Fibroblast of skin of scalp (primary cell): ENCODE data around the gene AIPL1.
A peak's percentile ranks its signal among the peaks of the same experiment; 100 is the strongest.

Experiments
- DNase-seq: peaks from one replicate; pipeline ENCODE4 v3.0.0-alpha.2; 2013

AIPL1 gene

DNA sequence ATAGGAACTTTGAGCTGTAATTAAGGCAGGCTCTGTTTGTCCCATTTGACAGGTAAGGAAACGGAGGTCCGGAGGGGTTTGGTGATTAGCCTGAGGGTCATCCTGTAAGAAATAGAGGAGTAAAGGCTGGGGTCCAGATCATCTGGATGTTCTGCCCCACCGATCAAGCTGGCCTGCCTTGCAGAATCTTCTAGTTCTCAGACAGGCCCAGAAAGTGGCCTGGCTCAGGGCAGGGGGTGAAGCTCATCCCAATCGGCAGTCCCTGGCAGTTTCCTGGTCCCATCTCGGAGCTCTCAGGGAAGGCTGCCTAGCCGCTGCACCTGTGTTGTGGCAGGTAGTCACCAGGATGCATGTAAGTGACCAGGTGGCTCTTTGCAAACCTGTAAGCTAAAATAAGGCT is 13.6 kb upstream of the AIPL1 start:
- no peak for DNase-seq

DNA sequence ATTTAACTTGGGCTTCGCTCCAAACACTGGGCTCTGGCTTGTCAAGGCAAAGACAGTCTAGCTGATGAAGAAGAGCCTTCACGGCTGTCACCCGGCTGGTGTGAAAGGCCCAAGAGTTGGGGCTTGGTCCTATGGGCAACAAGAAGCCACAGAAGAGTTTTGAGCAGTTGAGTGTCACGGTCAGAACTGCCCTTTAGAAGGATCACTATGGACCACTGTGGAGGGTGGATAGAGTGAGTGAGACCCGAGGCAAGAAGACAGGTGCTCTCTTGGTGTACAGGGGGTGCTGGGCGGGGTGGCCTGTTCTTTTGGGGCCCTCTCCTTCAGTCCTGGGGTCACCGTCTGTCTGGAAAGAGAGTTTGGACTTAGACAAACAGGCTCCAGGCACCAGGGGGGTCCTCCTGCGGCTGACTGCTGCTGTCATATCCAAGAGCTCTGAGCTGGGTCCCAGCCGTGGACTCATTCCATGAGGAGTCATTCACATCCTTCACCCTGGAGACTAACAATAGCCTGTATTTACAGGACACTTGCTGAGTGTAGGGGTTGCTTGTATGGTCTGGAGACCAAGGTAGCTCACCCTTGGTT is 11.7 kb upstream of the AIPL1 start:
- DNase-seq = no peak

DNA sequence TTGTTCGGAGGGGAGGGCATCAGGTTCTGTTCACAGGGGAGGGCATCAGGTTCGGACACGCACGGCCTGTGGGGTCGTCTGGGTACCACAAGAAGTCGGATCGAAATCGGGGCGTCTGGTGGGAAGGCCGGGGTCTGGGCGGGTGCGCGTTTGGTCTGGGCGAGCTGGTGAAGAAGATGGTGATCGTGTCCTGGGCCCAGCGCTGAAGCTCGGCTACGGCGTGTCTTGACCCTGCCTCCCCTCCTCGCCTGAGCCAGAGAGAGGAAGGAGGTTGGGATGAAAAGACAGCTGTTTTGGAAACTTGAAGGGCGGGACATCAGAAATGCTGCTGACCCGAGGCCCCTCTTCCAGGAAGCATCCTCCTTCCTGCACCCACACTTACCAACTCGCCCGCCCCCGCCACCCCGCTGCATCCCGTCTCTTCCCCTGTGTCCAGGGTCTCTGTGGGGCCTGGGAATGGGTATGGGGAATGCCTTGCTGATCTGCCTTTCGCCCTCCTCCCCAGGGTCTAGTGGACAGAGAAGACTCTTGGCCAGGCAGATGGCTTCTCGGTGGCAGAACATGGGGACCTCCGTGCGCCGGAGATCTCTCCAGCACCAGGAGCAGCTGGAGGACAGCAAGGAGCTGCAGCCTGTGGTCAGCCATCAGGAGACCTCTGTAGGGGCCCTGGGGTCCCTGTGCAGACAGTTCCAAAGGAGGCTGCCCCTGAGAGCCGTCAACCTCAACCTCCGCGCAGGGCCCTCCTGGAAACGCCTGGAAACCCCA is 9.8 kb upstream of the AIPL1 start:
- no peak for DNase-seq

- peak; percentile 94 for DNase-seq
These were observed 9.0 kb upstream of the AIPL1 start, which contains the start of gene PIMREG for GRCh38 chr17:6443692-6444570. Gene PIMREG, plus strand, starts transcription at chr17:6444455. Its CDS starts 656 bp downstream, at chr17:6445111.

- no peak for DNase-seq
These were observed 7.9 kb upstream of the AIPL1 start for GRCh38 chr17:6442775-6443174.

DNA sequence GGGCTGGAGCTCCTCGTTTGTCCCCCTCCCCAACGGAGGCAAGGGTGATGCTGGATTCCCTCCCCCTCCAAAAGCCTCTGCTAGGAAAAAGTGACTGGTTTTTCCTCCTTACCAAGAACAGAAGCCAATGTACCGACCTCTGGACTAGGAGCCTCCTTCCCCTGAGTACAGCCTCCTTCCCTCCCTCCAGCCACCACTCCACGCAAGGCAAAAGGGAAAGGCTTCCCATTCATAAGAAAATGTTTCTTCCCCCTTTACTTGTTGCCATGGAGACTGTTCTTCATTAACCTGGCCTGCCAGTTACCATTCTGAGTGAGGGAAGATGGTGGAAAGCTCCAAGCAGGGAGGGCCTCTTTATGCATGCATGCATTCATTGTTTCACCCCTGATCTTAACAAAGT is 5.0 kb upstream of the AIPL1 start:
- no peak for DNase-seq

DNA sequence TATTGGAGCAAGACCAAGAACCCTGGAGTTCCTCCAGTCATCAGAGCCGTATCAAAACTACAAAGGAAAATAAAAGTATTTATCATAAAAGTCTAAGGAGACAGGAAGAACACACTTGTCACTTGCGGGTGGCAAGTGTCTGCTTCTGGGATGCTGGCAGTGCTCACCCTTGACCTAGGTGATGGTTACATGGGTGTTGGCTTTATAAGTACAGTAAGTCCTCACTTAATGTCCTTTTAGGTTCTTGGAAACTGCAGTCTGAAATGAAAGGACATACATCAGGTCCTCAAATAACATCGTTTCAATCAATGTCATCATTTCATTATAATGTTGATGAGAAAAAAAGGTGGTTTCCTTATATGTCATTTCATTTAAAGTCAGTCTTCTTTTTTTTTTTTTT is 3.0 kb upstream of the AIPL1 start:
- no peak for DNase-seq

DNA sequence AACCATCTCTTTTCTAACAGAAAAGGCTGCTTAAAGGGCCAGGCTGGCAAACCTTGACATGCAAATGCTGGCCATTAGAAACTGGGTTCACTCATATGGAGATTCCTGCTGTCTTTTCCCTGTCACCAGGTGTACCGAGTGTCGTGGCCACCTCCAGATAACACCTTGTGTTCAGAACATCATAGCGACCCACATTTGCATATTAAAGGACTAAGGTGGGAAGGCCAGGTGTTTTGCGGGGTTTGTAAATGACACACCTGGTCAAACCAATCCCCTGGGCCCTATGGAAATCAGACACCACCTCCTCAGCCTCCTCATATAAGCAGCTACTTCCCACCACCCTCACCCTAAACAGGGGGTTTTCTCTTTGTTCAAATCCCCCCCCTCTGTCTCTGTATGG is 2.5 kb upstream of the AIPL1 start:
- no peak for DNase-seq

- DNase-seq = peak; percentile 60
These were observed 1.0 kb upstream of the AIPL1 start for GRCh38 chr17:6435968-6436367.

GRCh38 chr17:6430769-6431168 is 4.2 kb downstream of the AIPL1 start:
- DNase-seq = no peak

DNA sequence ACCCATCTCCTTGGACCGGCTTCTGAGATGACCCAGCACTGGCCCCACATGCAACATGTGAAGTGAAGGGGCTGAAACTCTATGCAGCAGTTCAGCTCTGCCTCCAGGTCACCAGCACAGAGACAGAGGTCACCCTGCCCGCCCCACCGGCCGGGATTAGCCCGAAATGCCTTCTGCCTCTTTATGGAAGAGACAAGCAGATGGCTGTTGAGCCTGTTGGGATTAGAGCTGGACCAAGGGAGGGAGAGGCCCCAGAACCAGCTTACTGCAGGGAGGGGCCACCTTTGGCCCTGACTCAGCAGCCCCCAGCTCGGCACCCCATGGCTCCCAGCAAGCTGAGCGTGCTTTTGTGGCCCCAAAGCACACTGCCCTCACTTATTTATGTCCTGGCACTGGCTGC is 5.7 kb downstream of the AIPL1 start:
- no peak for DNase-seq

DNA sequence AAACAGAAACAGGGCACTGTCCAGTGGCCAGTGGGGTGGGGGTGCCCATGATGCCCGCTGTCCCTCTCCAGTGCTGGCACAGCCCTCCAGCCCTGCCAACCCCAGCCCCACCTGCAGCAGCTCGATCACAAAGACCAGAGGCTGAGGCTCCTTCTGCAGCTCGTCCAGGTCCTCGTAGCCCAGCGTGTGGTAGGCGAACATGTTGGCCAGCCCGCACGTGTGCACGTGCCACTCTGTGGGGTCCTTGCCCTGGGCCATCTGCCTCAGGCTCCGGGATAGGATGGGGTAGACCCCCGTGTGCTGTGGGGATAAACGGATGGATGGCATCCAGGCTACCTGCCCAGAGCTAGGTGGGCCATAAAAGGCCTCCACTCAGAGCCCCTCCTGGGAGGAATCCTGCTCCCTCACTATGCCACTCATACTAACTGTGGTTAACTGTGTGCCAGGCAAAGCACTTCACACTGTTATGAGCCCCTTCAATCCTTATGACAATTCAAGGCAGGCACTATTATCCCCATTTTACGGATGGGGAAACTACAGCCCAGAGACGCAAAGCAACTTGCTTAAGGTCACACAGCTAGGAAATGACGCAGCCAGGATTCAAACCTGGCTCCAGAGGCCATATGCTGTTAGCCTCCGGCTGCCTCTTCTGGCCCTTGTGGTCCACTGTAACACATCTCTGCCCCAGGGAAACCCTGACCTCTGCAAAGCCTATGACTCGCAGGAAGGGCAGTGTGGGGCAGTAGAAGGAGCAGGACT is 6.5 kb downstream of the AIPL1 start:
- DNase-seq = no peak

DNA sequence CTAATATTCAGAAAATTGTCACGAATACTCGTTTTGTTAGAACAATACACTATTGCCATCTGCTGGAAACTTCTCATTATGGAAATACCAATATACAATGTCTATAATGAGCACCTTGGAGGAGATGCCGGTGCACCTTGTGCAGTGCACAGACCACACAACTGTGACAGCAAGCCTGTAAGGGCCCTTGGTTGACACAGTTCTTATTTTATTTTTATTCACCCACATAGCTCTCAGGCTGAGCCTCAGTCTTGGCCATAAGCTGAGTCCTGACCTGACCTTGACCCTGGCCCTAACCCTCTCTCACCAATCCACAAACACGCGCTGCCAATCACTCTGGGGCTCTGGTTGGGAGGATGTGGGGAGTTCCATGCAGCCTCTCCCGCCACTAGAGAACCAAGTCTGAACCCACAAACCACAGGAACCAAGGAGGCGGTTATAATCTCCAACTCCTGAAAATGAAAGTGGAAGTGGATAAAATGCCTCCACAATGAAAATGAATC is 7.6 kb downstream of the AIPL1 start:
- DNase-seq = peak; percentile 44

- DNase-seq = no peak
These were observed 8.4 kb downstream of the AIPL1 start for GRCh38 chr17:6426356-6427101.

DNA sequence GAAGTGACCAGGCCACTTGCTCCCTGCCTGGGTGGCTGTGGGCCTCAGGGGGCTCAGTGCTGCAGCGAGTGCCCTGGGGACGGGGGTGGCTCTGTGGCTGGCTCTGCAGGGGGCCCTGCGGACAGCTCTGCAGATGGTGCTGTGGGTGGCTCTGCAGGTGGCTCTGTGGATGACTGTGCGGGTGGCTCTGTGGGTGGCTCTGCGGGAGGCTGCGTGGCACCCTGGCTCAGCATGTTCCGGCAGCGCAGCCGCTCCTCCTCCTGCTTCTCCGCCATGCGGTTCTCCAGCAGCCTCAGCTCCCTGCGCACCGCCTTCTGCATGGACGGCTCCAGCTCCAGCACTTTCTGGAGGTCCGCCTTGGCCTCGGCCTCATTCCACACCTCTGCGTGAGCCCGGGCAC is 9.5 kb downstream of the AIPL1 start:
- no peak for DNase-seq

DNA sequence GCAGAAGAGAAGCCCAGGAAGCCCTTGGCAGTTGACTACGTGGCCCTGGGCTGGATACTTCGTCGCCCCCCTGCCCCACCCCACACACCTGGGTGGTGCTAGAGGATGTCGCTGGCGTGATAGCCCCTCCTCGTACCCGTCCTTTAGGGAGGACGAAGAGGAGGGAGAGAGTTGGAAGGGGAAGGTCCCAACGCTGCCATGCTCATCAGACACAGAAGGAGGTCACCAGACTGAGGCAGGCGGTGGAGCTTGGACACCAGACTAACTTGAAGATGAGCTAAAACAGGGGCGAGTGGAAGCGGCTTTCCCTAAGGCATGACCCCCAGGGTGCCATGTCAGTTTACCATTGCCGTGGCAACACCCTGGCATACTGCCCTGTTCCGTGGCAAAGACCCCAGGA is 11.0 kb downstream of the AIPL1 start:
- no peak for DNase-seq

GRCh38 chr17:6422654-6423241 is 12.2 kb downstream of the AIPL1 start:
- no peak for DNase-seq

DNA sequence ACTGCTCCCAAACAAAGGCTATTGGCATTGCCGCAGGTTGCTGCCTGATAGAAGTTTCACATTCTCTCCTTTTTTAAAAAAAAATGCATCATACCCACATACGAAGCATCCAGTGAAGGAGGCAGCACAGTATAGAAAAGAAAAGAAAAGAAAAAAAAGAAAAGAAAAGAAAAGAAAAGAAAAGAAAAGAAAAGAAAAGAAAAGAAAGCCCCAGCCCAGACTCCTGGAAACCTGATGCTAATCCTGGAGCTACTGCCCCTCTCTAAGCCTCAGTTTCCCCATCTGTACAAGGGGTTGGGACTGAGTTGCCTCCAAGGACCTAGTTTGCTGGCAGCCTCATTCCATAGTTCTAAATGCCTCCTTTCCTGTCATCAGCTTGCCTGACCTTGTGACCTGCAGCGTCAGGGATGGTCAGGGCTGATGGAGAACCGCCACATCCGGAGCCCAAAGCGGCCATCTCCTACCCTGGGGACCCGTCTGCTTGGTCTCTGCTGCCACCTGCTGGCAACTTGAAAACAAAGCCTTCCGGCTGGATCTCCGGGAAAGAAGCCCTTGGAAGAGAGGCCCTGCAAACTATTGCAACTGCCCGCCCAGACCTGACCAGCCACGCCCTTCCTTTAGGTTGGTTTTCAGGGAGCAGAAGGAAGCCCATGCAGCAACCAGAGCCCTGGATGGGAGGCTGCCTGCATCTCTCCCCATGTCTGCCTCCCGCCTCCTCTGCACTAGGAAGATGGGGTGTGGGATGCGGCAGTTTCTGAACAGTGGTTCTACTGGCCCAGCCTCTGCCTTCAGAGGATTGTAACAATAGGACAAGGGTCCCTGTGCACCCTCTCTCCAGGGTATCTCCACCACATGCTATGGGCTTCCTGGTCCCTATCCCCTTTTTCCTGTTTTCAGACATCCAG is 13.0 kb downstream of the AIPL1 start:
- DNase-seq = peak; percentile 69

DNA sequence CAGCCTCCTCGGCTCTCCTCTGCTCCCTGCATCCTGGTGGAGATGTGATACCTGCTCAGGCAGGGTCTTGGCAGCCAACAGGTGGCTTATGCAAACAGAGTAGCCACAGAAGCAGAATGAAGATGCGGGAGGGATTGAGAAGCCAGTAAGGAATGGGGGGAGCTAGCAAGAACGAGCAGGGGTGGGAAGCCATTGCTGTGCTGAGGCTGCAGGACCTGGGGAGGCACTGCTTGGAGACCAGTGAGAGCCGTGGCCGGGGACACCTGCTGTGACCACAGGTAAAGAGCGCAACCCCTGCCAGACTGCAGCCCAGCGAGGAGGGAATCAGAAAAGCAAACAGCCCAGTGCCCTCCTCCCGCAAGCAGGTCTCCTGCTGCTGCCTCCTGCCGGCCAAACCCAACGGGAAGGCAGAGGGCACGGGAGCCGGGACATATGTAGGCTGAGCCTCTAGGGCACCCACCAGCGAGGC is 14.7 kb downstream of the AIPL1 start:
- no peak for DNase-seq

DNA sequence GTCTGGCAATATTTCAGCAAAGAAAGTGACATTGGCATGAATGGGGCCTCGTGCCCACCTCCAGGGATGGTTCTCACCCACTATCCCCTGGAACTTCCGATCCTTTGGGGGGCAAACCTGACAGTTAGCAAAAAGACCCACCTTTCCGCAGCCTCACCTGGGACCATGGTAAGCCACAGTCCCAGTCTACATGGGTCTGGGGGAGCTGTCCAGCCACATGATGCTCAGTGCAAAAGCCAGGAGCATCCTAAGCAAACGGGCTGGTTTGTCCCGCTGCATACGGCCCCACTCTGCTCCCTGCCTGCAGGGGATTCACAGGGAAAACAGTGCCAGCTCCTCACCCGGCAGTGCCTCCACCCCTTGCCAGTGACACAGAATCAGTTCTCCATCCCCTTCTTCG is 19.3 kb downstream of the AIPL1 start:
- no peak for DNase-seq
